ENCODE data around the gene OR2C3. TPM values are rescaled to one million over a fixed set of nuclear protein-coding genes. Genes with fewer than 3 reads are reported as not detected.

OR2C3 gene
- total RNA-seq, 2 experiments from 2014 or later = not detected

GRCh38 chr1:247574664-247575063, 38.4 kb upstream of the OR2C3 start:
- no peaks in the 10 kb centered on the region for H3K36me3 Mint-ChIP-seq (ENCODE audit: low read depth)
- POLR2A ChIA-PET = no interaction called here
- TF ChIP-seq, protein P1, sequence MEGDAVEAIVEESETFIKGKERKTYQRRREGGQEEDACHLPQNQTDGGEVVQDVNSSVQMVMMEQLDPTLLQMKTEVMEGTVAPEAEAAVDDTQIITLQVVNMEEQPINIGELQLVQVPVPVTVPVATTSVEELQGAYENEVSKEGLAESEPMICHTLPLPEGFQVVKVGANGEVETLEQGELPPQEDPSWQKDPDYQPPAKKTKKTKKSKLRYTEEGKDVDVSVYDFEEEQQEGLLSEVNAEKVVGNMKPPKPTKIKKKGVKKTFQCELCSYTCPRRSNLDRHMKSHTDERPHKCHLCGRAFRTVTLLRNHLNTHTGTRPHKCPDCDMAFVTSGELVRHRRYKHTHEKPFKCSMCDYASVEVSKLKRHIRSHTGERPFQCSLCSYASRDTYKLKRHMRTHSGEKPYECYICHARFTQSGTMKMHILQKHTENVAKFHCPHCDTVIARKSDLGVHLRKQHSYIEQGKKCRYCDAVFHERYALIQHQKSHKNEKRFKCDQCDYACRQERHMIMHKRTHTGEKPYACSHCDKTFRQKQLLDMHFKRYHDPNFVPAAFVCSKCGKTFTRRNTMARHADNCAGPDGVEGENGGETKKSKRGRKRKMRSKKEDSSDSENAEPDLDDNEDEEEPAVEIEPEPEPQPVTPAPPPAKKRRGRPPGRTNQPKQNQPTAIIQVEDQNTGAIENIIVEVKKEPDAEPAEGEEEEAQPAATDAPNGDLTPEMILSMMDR (IDR thresholded peaks at IDR 0.05) = no peak
- CTCF ChIA-PET = no interaction called here
- peaks cover 6% of the 10 kb centered on the region for H3K9me3 Mint-ChIP-seq
- no peak overlapping the region for H3K4me3 ChIP-seq (ENCODE audit: low read length)
- no peaks in the 10 kb centered on the region for H3K36me3 ChIP-seq (ENCODE audit: insufficient read depth, low read length)
- H3K27ac ChIP-seq (ENCODE audit: low read depth in 1 of 2, low read length in 2 of 2) = no peak overlapping the region
- no peak for ATAC-seq (ENCODE audit: poor library complexity)
- no peak overlapping the region for H3K27ac Mint-ChIP-seq
- no peaks in the 10 kb centered on the region for H3K9me3 ChIP-seq (ENCODE audit: control insufficient read depth in 1 of 2, insufficient read depth in 1 of 2, low read length in 2 of 2)
- H3K4me1 ChIP-seq (ENCODE audit: insufficient read depth, low read length) = no peaks in the 10 kb centered on the region
- no peak overlapping the region for H3K4me3 Mint-ChIP-seq
- H3K4me1 Mint-ChIP-seq (ENCODE audit: low read depth) = no peaks in the 10 kb centered on the region
- intact Hi-C loops (cut with DNase I, micrococcal nuclease) = loop anchor here (5.0 kb wide), 1 partner anchor 182 kb away; no protein-coding TSS in a partner anchor
- H3K27me3 Mint-ChIP-seq = peaks cover 16% of the 10 kb centered on the region
- peaks cover 0 to 2% of the 10 kb centered on the region in 2 experiments for H3K27me3 ChIP-seq (ENCODE audit: control insufficient read depth in 1 of 2, insufficient read depth in 2 of 2, low read length in 2 of 2)
- peak in 1 of 14 experiments; percentile 2 for DNase-seq

- Histone ChIP-seq H3K27ac (ENCODE audit: low read depth in 1 of 2, low read length in 2 of 2) (no peak overlapping the region), H3K36me3 (ENCODE audit: insufficient read depth, low read length) (no peaks in the 10 kb centered on the region), H3K4me3 (ENCODE audit: low read length) (no peak overlapping the region), H3K27me3 (ENCODE audit: control insufficient read depth in 1 of 2, insufficient read depth in 2 of 2, low read length in 2 of 2) (peaks cover 0 to 2% of the 10 kb centered on the region in 2 experiments), H3K9me3 (ENCODE audit: control insufficient read depth in 1 of 2, insufficient read depth in 1 of 2, low read length in 2 of 2) (no peaks in the 10 kb centered on the region), H3K4me1 (ENCODE audit: insufficient read depth, low read length) (no peaks in the 10 kb centered on the region)
- Mint-ChIP-seq H3K9me3 (peaks cover 6% of the 10 kb centered on the region), H3K27ac (no peak overlapping the region), H3K36me3 (ENCODE audit: low read depth) (no peaks in the 10 kb centered on the region), H3K4me1 (ENCODE audit: low read depth) (no peaks in the 10 kb centered on the region), H3K4me3 (no peak overlapping the region), H3K27me3 (peaks cover 16% of the 10 kb centered on the region)
- intact Hi-C loops (cut with DNase I, micrococcal nuclease) = no loop called here
- ChIA-PET CTCF (no interaction called here), POLR2A (no interaction called here)
- no peak for DNase-seq
- TF ChIP-seq, protein P1 (IDR thresholded peaks at IDR 0.05) = no peak
- ATAC-seq (ENCODE audit: poor library complexity) = no peak
Measured at GRCh38 chr1:247574236-247574635, 38.0 kb upstream of the OR2C3 start.

DNA sequence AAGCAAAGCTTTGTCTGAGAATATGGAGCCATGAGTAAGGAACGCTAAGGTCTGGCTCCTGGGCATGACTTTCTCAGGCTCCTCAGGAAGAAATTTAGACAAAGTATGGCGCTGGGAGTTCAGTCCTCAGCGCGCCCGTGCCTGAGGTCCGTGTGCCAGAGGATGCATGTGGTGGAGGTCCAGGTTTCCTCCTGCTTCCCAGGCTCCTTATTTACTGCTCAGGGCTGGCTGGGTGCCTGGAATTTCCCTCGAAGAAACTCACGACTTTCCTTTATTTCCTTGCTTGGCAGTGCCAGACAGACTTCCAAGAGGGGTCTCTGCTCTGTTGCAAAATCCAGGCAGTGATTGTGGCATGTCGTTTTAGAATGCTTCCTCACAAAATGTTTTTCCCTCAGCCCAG, 26.0 kb upstream of the OR2C3 start:
- H3K27ac Mint-ChIP-seq = no peak overlapping the region
- ChIA-PET CTCF (no interaction called here), POLR2A (no interaction called here)
- Histone ChIP-seq H3K27me3 (ENCODE audit: control insufficient read depth in 1 of 2, insufficient read depth in 2 of 2, low read length in 2 of 2) (no peaks in the 10 kb centered on the region), H3K36me3 (ENCODE audit: insufficient read depth, low read length) (no peaks in the 10 kb centered on the region), H3K27ac (ENCODE audit: low read depth in 1 of 2, low read length in 2 of 2) (no peak overlapping the region), H3K9me3 (ENCODE audit: control insufficient read depth in 1 of 2, insufficient read depth in 1 of 2, low read length in 2 of 2) (no peaks in the 10 kb centered on the region), H3K4me3 (ENCODE audit: low read length) (no peak overlapping the region), H3K4me1 (ENCODE audit: insufficient read depth, low read length) (no peaks in the 10 kb centered on the region)
- no peak overlapping the region for H3K4me3 Mint-ChIP-seq
- H3K9me3 Mint-ChIP-seq = no peaks in the 10 kb centered on the region
- intact Hi-C loops (cut with DNase I, micrococcal nuclease) = no loop called here
- no peaks in the 10 kb centered on the region for H3K4me1 Mint-ChIP-seq (ENCODE audit: low read depth)
- ATAC-seq (ENCODE audit: poor library complexity) (no peak), DNase-seq (no peak)
- no peaks in the 10 kb centered on the region for H3K36me3 Mint-ChIP-seq (ENCODE audit: low read depth)
- no peaks in the 10 kb centered on the region for H3K27me3 Mint-ChIP-seq
- TF ChIP-seq, protein P1 (IDR thresholded peaks at IDR 0.05) = no peak

Measured in CD4-positive, alpha-beta T cell (primary cell).